Heart left ventricle (tissue), 16 donors: ENCODE measurements around the gene NUTM2G. TPM values are rescaled to one million over a fixed set of nuclear protein-coding genes. Genes with fewer than 3 reads are reported as not detected.
"Not testable (repeated sequence)": the region's sequence is repeated elsewhere in the genome, so short reads cannot be mapped to it uniquely, and the experiment has no call there.

Experiments
- ATAC-seq, 4 donors: fragments of 200-7000 bp; cut with Tn5 transposase; one replicate each; pipeline ENCODE4 v1.9.1; 2020 to 2022; ENCODE audit warnings: moderate library complexity in 4 of 4, mild to moderate bottlenecking in 3 of 4, moderate number of reproducible peaks in 1 of 4
- DNase-seq, 5 donors: peaks; one replicate each; pipeline ENCODE4 v3.0.0-alpha.2; 2020
- H3K27ac ChIP-seq, 12 donors: fragments of 200-600 bp; sonication (generic) in 4 of 12; one replicate each; pipeline versions ENCODE4 v1.5.0 to v1.8.0; 2016 to 2022; ENCODE audit warnings: mild to moderate bottlenecking in 2 of 12
- H3K27me3 ChIP-seq, 9 donors: fragments of 200-600 bp; sonication (generic) in 2 of 9; one replicate each; pipeline versions ENCODE4 v1.5.1 to v1.8.0; 2016 to 2022; ENCODE audit warnings: mild to moderate bottlenecking in 3 of 9
- H3K36me3 ChIP-seq, 9 donors: fragments of 200-600 bp; sonication (generic) in 2 of 9; one replicate each; pipeline versions ENCODE4 v1.5.0 to v1.8.0; 2018 to 2022; ENCODE audit warnings: mild to moderate bottlenecking in 2 of 9
- H3K4me1 ChIP-seq, 12 donors: fragments of 200-600 bp; sonication (generic) in 4 of 12; one replicate each; pipeline versions ENCODE4 v1.5.0 to v1.8.0; 2016 to 2022; ENCODE audit warnings: mild to moderate bottlenecking in 3 of 12
- H3K4me3 ChIP-seq, 12 donors: fragments of 200-600 bp; sonication (generic) in 4 of 12; one replicate each; pipeline versions ENCODE4 v1.5.0 to v1.8.0; 2017 to 2022; ENCODE audit warnings: mild to moderate bottlenecking in 9 of 12, moderate library complexity in 4 of 12
- H3K9me3 ChIP-seq, 12 donors: fragments of 200-600 bp; sonication (generic) in 4 of 12; one replicate each; pipeline versions ENCODE4 v1.5.0 to v1.8.0; 2016 to 2022; ENCODE audit warnings: mild to moderate bottlenecking in 1 of 12
- WGBS, 4 donors: extraction: QIAGEN DNeasy Blood & Tissue Kit in 2 of 4; methylation state at CpG; one replicate each; pipeline versions ENCODE4 v1.1.5 to v1.1.7; 2013 to 2018; 5-methylcytosine and 5-hydroxymethylcytosine counted together
- intact Hi-C, 10 donors: fragments of 100-400 bp; cut with DNase I; formaldehyde crosslinking; loops; one replicate each; pipeline versions ENCODE4 v1.11.1 to v1.14.2; 2022
- polyA plus RNA-seq, 2 donors: library from polyadenylated mRNA; stranded (reverse); fragments of 200-250 nt; gene quantifications; one replicate each; pipeline ENCODE4 v1.2.3, GENCODE V29; 2013
- total RNA-seq, 9 donors: library from RNA; depleted of rRNA in 2 of 9; stranded (reverse); fragments of >200 nt in 2 of 9; fragmentation: NEBNext Ultra II Directional in 3 of 9; extraction: Animal tissue kit (Norgen Biotek cat#: 25700) in 3 of 9; gene quantifications; one replicate each; pipeline versions ENCODE4 v1.1.0 to v1.2.4, GENCODE V29; 2016 to 2023
- donor health status: ischemic (EF 13 %, LVEDD 7.1; RV severe dilation, severe dysfunction).
- donor health status: healthy with polysubstance abuse.
- donor health status: DM: no; HTN: yes; CAD: no.
- donor health status: DM: no; HTN: no; CAD: no.
- donor health status: ischemic (EF 25% LVEDD 6.9; RV normal size, moderate dysfunction).
- donor health status: ischemic (EF 25% LVEDD 5.7; RV mildly dilated, moderate dysfunction).
- donor health status: healthy.
- donor health status: DM: yes; HTN: yes; CAD: no.
- donor health status: ischemic (EF 35%, LVEDD 5.7; RV mildly dilated, moderate dysfunction).
- donor health status: nonischemic (EF 11% LVEDD 7.7; RV severe dilation, severe dysfunction).
- donor health status: DM: yes; HTN: yes; CAD: no.
- donor health status: PGD.
- donor health status: ischemic (EF 29% LVEDD 5.4; RV normal size, mild dysfunction).
- donor health status: nonischemic (EF 23%, LVEDD 6.1; RV moderate dilation, normal function).

NUTM2G gene
- total and polyA plus RNA-seq, 11 donors = not detected

GRCh38 chr9:96925587-96925986 lies 3.1 kb upstream of the NUTM2G start:
- H3K27ac ChIP-seq, H3K36me3 ChIP-seq, H3K4me3 ChIP-seq, intact Hi-C loops, H3K9me3 ChIP-seq, H3K4me1 ChIP-seq, DNase-seq, ATAC-seq, H3K27me3 ChIP-seq: not testable (repeated sequence)
- WGBS, 4 donors = 78 to 96% (median 88%) methylated on average over 4 to 5 of the region's 5 CpGs

- ATAC-seq, DNase-seq, H3K4me3 ChIP-seq, H3K27me3 ChIP-seq, H3K36me3 ChIP-seq, H3K4me1 ChIP-seq, H3K9me3 ChIP-seq, intact Hi-C loops, H3K27ac ChIP-seq: not testable (repeated sequence)
- 71 to 80% (median 78%) methylated on average over 9 to 12 of the region's 13 CpGs for WGBS, 4 donors
These were observed 3.0 kb downstream of the NUTM2G start for GRCh38 chr9:96931665-96932064.

GRCh38 chr9:96934097-96934496 lies 5.5 kb downstream of the NUTM2G start:
- H3K4me1 ChIP-seq, ATAC-seq, H3K9me3 ChIP-seq, DNase-seq, H3K36me3 ChIP-seq, H3K27ac ChIP-seq, H3K27me3 ChIP-seq, H3K4me3 ChIP-seq, intact Hi-C loops: not testable (repeated sequence)
- 84 to 88% (median 87%) methylated on average over 4 to 10 of the region's 14 CpGs for WGBS, 4 donors

- WGBS, 4 donors = 47 to 55% methylated on average over 4 to 5 of the region's 5 CpGs; no CpG with 5 or more reads in 2 of the 4 donors
- H3K27me3 ChIP-seq, H3K4me1 ChIP-seq, H3K27ac ChIP-seq, H3K36me3 ChIP-seq, intact Hi-C loops, H3K4me3 ChIP-seq, DNase-seq, H3K9me3 ChIP-seq: not testable (repeated sequence)
- peak in 2 of 4 donors; percentile 34 to 42 for ATAC-seq
These were observed 6.1 kb downstream of the NUTM2G start for GRCh38 chr9:96934706-96935105.

GRCh38 chr9:96935401-96935800 lies 6.8 kb downstream of the NUTM2G start:
- DNase-seq, H3K27me3 ChIP-seq, H3K36me3 ChIP-seq, H3K4me1 ChIP-seq, ATAC-seq, H3K4me3 ChIP-seq, H3K9me3 ChIP-seq, H3K27ac ChIP-seq, intact Hi-C loops: not testable (repeated sequence)
- 90 to 95% (median 92%) methylated on average over 11 to 15 of the region's 15 CpGs for WGBS, 4 donors

- ATAC-seq, intact Hi-C loops: not testable (repeated sequence)
- 69 to 88% (median 78%) methylated on average over 3 of the region's 3 CpGs for WGBS, 4 donors
These were observed 8.8 kb downstream of the NUTM2G start for GRCh38 chr9:96937442-96937841.

GRCh38 chr9:96938957-96939665 lies 10.5 kb downstream of the NUTM2G start:
- H3K9me3 ChIP-seq, H3K36me3 ChIP-seq, intact Hi-C loops, ATAC-seq, DNase-seq, H3K4me1 ChIP-seq, H3K27ac ChIP-seq, H3K4me3 ChIP-seq, H3K27me3 ChIP-seq: not testable (repeated sequence)
- WGBS, 4 donors = 100% methylated on average over 1 of the region's 10 CpGs; no CpG with 5 or more reads in 3 of the 4 donors

More at GRCh38 chr9:96937442-96937841, 8.8 kb downstream of the NUTM2G start:
- not testable (repeated sequence) for H3K4me1 ChIP-seq, H3K27me3 ChIP-seq, H3K36me3 ChIP-seq, H3K4me3 ChIP-seq, H3K9me3 ChIP-seq, H3K27ac ChIP-seq, DNase-seq

GRCh38 chr9:96940982-96941381 lies 12.3 kb downstream of the NUTM2G start:
- 63 to 100% methylated on average over 1 to 5 of the region's 7 CpGs; no CpG with 5 or more reads in 2 of the 4 donors for WGBS, 4 donors
- intact Hi-C loops, H3K27ac ChIP-seq, ATAC-seq, H3K9me3 ChIP-seq, H3K36me3 ChIP-seq, H3K27me3 ChIP-seq, H3K4me3 ChIP-seq, DNase-seq, H3K4me1 ChIP-seq: not testable (repeated sequence)

GRCh38 chr9:96941628-96942027 lies 13.0 kb downstream of the NUTM2G start:
- DNase-seq, H3K27me3 ChIP-seq, intact Hi-C loops, H3K4me1 ChIP-seq, H3K4me3 ChIP-seq, H3K27ac ChIP-seq, H3K9me3 ChIP-seq: not testable (repeated sequence)
- peak in 3 of 4 donors; percentile 15 to 48 (median 32) for ATAC-seq
- peaks cover 0 to 13% (median 0%) of the 10 kb centered on the region in 9 donors for H3K36me3 ChIP-seq
- 97% methylated on average over 3 of the region's 8 CpGs; no CpG with 5 or more reads in 2 of the 4 donors for whole genome bisulfite sequencing, 4 donors

GRCh38 chr9:96942181-96942580 lies 13.5 kb downstream of the NUTM2G start:
- ATAC-seq = peak in 1 of 4 donors; percentile 47
- H3K27ac ChIP-seq, H3K4me3 ChIP-seq, H3K9me3 ChIP-seq, DNase-seq, intact Hi-C loops, H3K27me3 ChIP-seq, H3K4me1 ChIP-seq: not testable (repeated sequence)
- 100% methylated on average over 1 of the region's 4 CpGs; no CpG with 5 or more reads in 2 of the 4 donors for WGBS, 4 donors
- H3K36me3 ChIP-seq = peaks cover 0 to 16% (median 0%) of the 10 kb centered on the region in 9 donors

- H3K4me3 ChIP-seq, intact Hi-C loops, H3K4me1 ChIP-seq, DNase-seq, H3K27me3 ChIP-seq, H3K27ac ChIP-seq, ATAC-seq, H3K9me3 ChIP-seq: not testable (repeated sequence)
- peaks cover 0 to 24% (median 8%) of the 10 kb centered on the region in 9 donors for H3K36me3 ChIP-seq
- 94 to 100% (median 100%) methylated on average over 1 of the region's 1 CpG; no CpG with 5 or more reads in 1 of the 4 donors for WGBS, 4 donors
These were observed 20.7 kb downstream of the NUTM2G start for GRCh38 chr9:96949346-96949745.
